GM12891 (cell line): ENCODE data around the gene ERVW-1. TPM values are rescaled to one million over a fixed set of nuclear protein-coding genes. Genes with fewer than 3 reads are reported as not detected.
A peak's percentile ranks its signal among the peaks of the same experiment; 100 is the strongest.
"Not testable (repeated sequence)": the region's sequence is repeated elsewhere in the genome, so short reads cannot be mapped to it uniquely, and the experiment has no call there.

Experiments
- DNase-seq: peaks from one replicate; pipeline ENCODE4 v3.0.0; 2011; ENCODE audit warnings: low spot score; ENCODE audit not compliant: insufficient read length
- FAIRE-seq: peaks from 2 replicates; lab custom pipeline; 2011; peaks lifted over from hg19 to GRCh38; lab: Jason Lieb, UNC
- PAX5 ChIP-seq: IDR thresholded peaks from 2 replicates; pipeline ENCODE4 v1.6.1; 2011; ENCODE audit warnings: low read length, moderate library complexity, mild to moderate bottlenecking; ENCODE audit not compliant: insufficient read depth, severe bottlenecking
- POLR2A ChIP-seq: IDR thresholded peaks from 2 replicates; pipeline ENCODE4 v1.6.1; 2011; ENCODE audit warnings: low read depth, low read length, control low read depth
- POLR2AphosphoS5 ChIP-seq: IDR thresholded peaks from 2 replicates; pipeline ENCODE4 v1.6.1; 2011; ENCODE audit warnings: low read depth, low read length, control low read depth
- POU2F2 ChIP-seq: IDR thresholded peaks from 2 replicates; pipeline ENCODE4 v1.6.1; 2011; ENCODE audit warnings: low read depth, mild to moderate bottlenecking, control low read depth, low read length, moderate library complexity
- SPI1 ChIP-seq: IDR thresholded peaks from 2 replicates; pipeline ENCODE4 v1.6.1; 2011; ENCODE audit warnings: low read depth, low read length, control low read depth
- TAF1 ChIP-seq: IDR thresholded peaks from 2 replicates; pipeline ENCODE4 v1.6.1; 2011; ENCODE audit warnings: low read depth, low read length, control low read depth
- polyA plus RNA-seq: library from polyadenylated mRNA; unstranded; fragments of >200 nt; gene quantifications from one replicate; pipeline ENCODE4 v1.2.1, GENCODE V29; 2012; ENCODE audit warnings: low read depth, missing spikeins, inconsistent platforms; ENCODE audit not compliant: missing spikeins

The ERVW-1 gene
- polyA plus RNA-seq = 0.06 TPM

- FAIRE-seq, DNase-seq: not testable (repeated sequence)
Observed at GRCh38 chr7:92477681-92478080, at the start of gene ERVW-1. Gene ERVW-1, minus strand, starts transcription at chr7:92477946. Its CDS starts 7,565 bp downstream, at chr7:92470381.

GRCh38 chr7:92523110-92523509 is 45.4 kb upstream of the ERVW-1 start:
- DNase-seq = no peak
- FAIRE-seq = no peak
- TF ChIP-seq PAX5 (no peak), POLR2A (no peak), TAF1 (no peak), SPI1 (no peak), POLR2AphosphoS5 (no peak), POU2F2 (no peak)

GRCh38 chr7:92520024-92520423 is 42.3 kb upstream of the ERVW-1 start:
- DNase-seq (no peak), FAIRE-seq (no peak)
- TF ChIP-seq PAX5 = no peak
- no peak for TF ChIP-seq POLR2AphosphoS5
- TF ChIP-seq TAF1 = no peak
- no peak for TF ChIP-seq POLR2A
- TF ChIP-seq SPI1 = no peak
- no peak for TF ChIP-seq POU2F2

- no peak for TF ChIP-seq POLR2AphosphoS5
- TF ChIP-seq TAF1 = no peak
- no peak for TF ChIP-seq PAX5
- TF ChIP-seq POU2F2 = no peak
- TF ChIP-seq POLR2A = no peak
- no peak for TF ChIP-seq SPI1
- DNase-seq (no peak), FAIRE-seq (no peak)
Observed at GRCh38 chr7:92517631-92518030, 39.9 kb upstream of the ERVW-1 start.

- TF ChIP-seq POLR2A (no peak), POU2F2 (no peak), PAX5 (no peak), SPI1 (no peak), POLR2AphosphoS5 (no peak), TAF1 (no peak)
- DNase-seq = no peak
- FAIRE-seq = no peak
Observed at GRCh38 chr7:92513167-92513902, 35.6 kb upstream of the ERVW-1 start.

- TF ChIP-seq SPI1 = no peak
- no peak for TF ChIP-seq PAX5
- no peak for TF ChIP-seq TAF1
- TF ChIP-seq POU2F2 = no peak
- TF ChIP-seq POLR2A = no peak
- TF ChIP-seq POLR2AphosphoS5 = no peak
- FAIRE-seq (no peak), DNase-seq (no peak)
Observed at GRCh38 chr7:92508946-92509345, 31.2 kb upstream of the ERVW-1 start.

GRCh38 chr7:92506363-92506762 is 28.6 kb upstream of the ERVW-1 start:
- no peak for TF ChIP-seq TAF1
- FAIRE-seq (no peak), DNase-seq (no peak)

- DNase-seq (no peak), FAIRE-seq (no peak)
- TF ChIP-seq PAX5 (no peak), POU2F2 (no peak), SPI1 (no peak), TAF1 (no peak), POLR2A (no peak), POLR2AphosphoS5 (no peak)
Observed at GRCh38 chr7:92504563-92504962, 26.8 kb upstream of the ERVW-1 start.

GRCh38 chr7:92503767-92504166 is 26.0 kb upstream of the ERVW-1 start:
- TF ChIP-seq PAX5 (no peak), POU2F2 (no peak), TAF1 (no peak), POLR2A (no peak), POLR2AphosphoS5 (no peak), SPI1 (no peak)
- no peak for DNase-seq
- no peak for FAIRE-seq

GRCh38 chr7:92498557-92498956 is 20.8 kb upstream of the ERVW-1 start:
- FAIRE-seq = no peak
- TF ChIP-seq POLR2AphosphoS5 (no peak), POU2F2 (no peak), POLR2A (no peak), SPI1 (no peak), TAF1 (no peak), PAX5 (no peak)
- no peak for DNase-seq

- TF ChIP-seq POLR2AphosphoS5 (no peak), PAX5 (no peak), SPI1 (no peak), TAF1 (no peak), POU2F2 (no peak), POLR2A (no peak)
- FAIRE-seq (peak; percentile 13), DNase-seq (no peak)
Observed at GRCh38 chr7:92496876-92497275, 19.1 kb upstream of the ERVW-1 start.
